IPS-18a (cell line): Measurements from ENCODE around the gene MBOAT7.
A peak's percentile ranks its signal among the peaks of the same experiment; 100 is the strongest.
"Not testable (repeated sequence)": the region's sequence is repeated elsewhere in the genome, so short reads cannot be mapped to it uniquely, and the experiment has no call there.

ENCODE experiments used
- H3K27ac ChIP-seq: one replicate; pipeline ENCODE4 v1.5.1; 2013; ENCODE audit warnings: low read length
- H3K27me3 ChIP-seq: one replicate; pipeline ENCODE4 v1.6.1; 2013; ENCODE audit warnings: mild to moderate bottlenecking, low read length; ENCODE audit not compliant: control insufficient read depth, insufficient read depth
- H3K36me3 ChIP-seq: one replicate; pipeline ENCODE4 v1.6.1; 2013; ENCODE audit warnings: low read depth, low read length; ENCODE audit not compliant: control insufficient read depth
- H3K4me1 ChIP-seq: one replicate; pipeline ENCODE4 v1.6.1; 2013; ENCODE audit warnings: low read depth, low read length; ENCODE audit not compliant: control insufficient read depth
- H3K4me3 ChIP-seq: one replicate; pipeline ENCODE4 v1.5.1; 2013; ENCODE audit warnings: low read length
- H3K9ac ChIP-seq: one replicate; pipeline ENCODE4 v1.6.1; 2013; ENCODE audit warnings: mild to moderate bottlenecking, low read length, moderate library complexity
- H3K9me3 ChIP-seq: one replicate; pipeline ENCODE4 v1.6.1; 2013; ENCODE audit warnings: low read depth, low read length; ENCODE audit not compliant: control insufficient read depth

MBOAT7 gene, protein sequence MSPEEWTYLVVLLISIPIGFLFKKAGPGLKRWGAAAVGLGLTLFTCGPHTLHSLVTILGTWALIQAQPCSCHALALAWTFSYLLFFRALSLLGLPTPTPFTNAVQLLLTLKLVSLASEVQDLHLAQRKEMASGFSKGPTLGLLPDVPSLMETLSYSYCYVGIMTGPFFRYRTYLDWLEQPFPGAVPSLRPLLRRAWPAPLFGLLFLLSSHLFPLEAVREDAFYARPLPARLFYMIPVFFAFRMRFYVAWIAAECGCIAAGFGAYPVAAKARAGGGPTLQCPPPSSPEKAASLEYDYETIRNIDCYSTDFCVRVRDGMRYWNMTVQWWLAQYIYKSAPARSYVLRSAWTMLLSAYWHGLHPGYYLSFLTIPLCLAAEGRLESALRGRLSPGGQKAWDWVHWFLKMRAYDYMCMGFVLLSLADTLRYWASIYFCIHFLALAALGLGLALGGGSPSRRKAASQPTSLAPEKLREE

DNA sequence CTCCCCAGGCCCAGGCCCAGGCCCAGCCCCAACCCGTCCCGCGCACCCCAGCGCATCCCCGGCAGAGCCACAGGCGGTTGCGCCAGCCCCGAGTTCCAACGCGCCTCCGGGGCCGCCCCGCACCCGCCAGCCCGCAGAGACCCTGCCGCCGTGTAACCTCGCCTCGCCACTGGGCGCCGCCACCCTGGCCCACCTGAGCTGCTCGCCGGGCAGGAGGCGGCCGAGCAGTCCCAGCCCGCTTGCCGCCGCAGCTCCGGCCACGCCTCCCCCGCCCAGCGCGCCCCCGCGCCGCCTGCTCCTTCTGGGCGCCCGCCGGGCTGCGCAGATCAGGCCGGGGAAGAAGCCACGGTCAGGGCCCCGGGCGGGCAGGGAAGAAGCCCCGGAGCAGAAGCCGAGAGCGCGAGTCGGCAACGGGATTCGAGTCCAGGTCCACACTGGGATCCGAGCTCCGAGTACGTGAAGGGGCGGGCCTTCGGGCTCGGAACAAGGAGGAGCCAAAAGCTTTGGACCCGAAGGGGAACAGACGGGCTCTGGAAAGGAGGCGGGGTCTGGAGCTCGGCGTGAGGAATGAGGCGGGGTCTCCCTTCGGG lies at the start of gene MBOAT7:
TSS of gene MBOAT7 (minus strand) at position 436 of the 590 bp plus-strand sequence. CDS start 1,072 bp downstream, outside the sequence.
- peaks cover 10% of the 10 kb centered on the region for H3K4me1 ChIP-seq
- H3K27me3 ChIP-seq: no peaks in the 10 kb centered on the region
- H3K4me3 ChIP-seq: peak within 1 kb of the TSS; percentile 84
- H3K9ac ChIP-seq: peak within 1 kb of the TSS; percentile 94
- no peaks in the 10 kb centered on the region for H3K9me3 ChIP-seq
- peaks cover 14% of the 10 kb centered on the region for H3K36me3 ChIP-seq
- peak within 1 kb of the TSS; percentile 98 for H3K27ac ChIP-seq

DNA sequence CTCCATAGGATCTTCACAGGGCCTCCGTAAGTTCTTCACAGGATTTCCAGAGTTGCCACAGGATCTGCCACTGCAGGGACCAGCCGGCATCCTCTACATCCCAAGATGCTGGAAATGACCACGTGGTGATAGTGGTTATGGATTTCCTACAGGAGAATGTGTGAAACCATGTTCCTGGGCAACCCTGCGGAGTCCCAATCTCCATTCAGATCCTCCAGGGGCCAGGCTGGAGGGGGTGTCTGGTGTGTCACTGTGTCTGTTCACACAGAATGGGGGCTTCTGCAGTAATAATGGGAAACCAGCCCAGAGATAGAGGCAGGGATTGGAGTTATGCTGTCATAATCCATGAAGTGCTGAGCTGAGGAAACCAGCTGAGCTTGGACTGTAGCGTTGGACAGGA lies 44.6 kb upstream of the MBOAT7 start:
- Histone ChIP-seq H3K4me3 (no peak overlapping the region), H3K36me3 (no peaks in the 10 kb centered on the region), H3K27me3 (peaks cover 25% of the 10 kb centered on the region), H3K9me3 (no peaks in the 10 kb centered on the region), H3K9ac (no peak overlapping the region), H3K27ac (no peak overlapping the region), H3K4me1 (no peaks in the 10 kb centered on the region)

DNA sequence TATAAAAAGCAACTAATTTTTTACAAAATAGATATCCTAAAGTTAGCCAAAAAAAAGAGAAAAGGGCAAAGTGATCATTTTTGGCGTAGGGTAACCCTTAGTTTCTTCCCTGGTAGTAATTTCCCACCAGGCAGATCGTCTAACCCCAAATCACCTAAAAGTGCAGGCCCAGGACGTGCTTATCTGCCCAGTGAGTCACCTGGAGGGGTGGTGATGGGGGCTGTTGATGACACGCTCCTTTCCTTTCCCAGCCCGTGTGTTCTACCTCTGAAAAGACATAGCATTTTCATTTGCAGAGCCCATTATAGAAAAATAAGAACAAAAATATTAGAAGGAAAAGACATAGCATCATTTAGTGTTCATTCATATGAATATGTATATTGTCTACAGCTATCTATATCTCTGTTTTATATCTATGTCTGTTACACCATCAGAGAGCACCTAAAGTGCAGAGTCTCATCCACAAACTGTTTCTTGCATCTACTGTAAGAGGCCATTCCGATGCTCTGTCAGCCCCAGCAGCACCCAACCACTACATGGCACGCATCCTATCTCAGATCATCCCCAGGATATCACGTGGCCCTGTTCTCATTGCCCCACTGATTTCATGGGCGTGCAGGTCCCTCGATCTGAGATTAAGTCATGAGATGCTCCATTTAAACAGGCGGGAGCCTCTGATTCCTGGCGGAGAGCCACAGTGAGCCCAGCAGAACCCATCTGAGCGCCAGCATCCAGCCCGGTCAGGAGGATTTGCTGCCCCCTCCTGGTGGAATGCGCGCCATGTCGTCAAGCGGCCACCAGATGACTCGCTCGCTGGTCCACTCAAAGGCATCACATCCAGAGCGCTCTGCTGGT lies 41.9 kb upstream of the MBOAT7 start:
- Histone ChIP-seq H3K36me3 (no peaks in the 10 kb centered on the region), H3K27me3 (peaks cover 25% of the 10 kb centered on the region), H3K9me3 (no peaks in the 10 kb centered on the region), H3K9ac (no peak overlapping the region), H3K4me1 (no peaks in the 10 kb centered on the region), H3K4me3 (no peak overlapping the region), H3K27ac (no peak overlapping the region)

DNA sequence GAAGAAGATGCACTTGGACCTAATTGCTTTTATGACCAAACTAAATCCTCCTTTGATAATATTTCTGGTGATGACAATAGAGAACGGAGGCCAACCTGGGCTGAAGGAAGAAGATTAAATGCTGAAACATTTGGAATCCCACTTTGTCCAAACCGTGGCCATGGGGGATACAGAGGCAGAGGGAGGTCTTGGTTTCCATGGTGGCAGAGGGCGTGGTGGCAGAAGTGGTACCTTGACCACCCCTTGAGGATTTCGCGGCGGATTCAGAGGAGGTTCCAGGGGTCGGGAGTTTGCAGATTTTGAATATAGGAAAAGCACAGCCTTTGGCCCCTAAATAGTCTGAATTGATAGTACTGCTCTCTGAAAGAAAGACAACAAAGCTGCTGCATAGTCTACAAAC lies 40.7 kb upstream of the MBOAT7 start:
- no peaks in the 10 kb centered on the region for H3K4me1 ChIP-seq
- H3K9me3 ChIP-seq: no peaks in the 10 kb centered on the region
- H3K9ac ChIP-seq: no peak overlapping the region
- no peak overlapping the region for H3K4me3 ChIP-seq
- H3K27me3 ChIP-seq: peaks cover 25% of the 10 kb centered on the region
- H3K27ac ChIP-seq: no peak overlapping the region
- H3K36me3 ChIP-seq: no peaks in the 10 kb centered on the region

DNA sequence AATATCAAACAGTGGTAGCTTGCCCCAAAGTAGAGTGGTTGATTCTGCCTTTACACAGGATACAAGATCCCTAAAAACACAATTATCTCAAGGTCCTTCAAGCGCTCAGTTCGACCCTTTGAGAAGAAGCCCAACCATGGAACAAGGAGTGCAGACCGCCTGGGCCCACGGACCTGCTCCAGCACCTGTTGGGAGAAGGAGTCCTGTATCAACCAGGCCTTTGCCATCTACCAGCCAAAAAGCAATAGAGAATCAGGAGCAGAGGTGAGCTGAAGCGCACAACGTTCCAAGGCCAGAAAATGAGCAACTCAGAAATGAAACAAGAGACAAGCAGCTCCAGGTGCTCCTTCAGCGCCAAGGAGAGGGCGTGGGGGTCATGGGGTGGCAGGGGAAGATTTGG lies 39.8 kb upstream of the MBOAT7 start:
- Histone ChIP-seq H3K9me3 (no peaks in the 10 kb centered on the region), H3K4me3 (no peak overlapping the region), H3K27me3 (peaks cover 25% of the 10 kb centered on the region), H3K27ac (no peak overlapping the region), H3K4me1 (no peaks in the 10 kb centered on the region), H3K36me3 (no peaks in the 10 kb centered on the region), H3K9ac (no peak overlapping the region)

DNA sequence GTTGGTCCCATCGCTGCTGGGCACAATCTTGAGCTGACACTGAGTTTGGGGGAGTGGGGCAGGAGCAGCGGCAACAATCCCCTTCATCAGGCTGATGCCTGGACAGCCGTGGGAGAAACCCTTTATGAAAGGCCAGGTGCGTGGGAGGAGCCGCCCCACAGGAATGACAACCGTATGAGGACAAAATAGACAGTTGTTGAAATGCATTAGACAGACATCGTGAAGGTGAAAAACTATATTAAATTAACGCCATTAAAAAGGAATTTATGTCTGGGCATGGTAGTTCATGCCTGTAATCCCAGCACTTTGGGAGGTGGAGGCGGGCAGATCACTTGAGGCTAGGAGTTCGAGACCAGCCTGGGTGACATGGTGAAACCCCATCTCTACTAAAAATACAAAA lies 35.2 kb upstream of the MBOAT7 start:
- H3K4me3 ChIP-seq, H3K27ac ChIP-seq, H3K36me3 ChIP-seq, H3K9me3 ChIP-seq, H3K4me1 ChIP-seq, H3K9ac ChIP-seq, H3K27me3 ChIP-seq: not testable (repeated sequence)

DNA sequence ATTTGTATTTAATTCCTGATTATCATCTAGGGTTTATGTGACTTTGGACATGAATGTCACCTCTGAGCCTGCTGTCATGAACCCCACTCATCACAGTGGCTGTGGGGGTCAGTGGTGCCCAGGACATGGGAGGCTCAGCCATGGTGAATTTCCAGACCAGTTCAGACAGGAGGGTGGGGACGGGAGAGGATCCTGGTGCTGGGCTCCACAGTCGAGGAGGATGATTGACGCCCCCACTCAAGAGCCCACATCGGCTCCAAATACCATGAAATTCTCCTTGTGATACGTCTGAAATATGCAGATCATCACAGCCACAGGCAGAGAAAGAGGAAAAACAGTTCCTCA lies 34.5 kb upstream of the MBOAT7 start:
- H3K27me3 ChIP-seq, H3K4me3 ChIP-seq, H3K9me3 ChIP-seq, H3K36me3 ChIP-seq, H3K4me1 ChIP-seq, H3K9ac ChIP-seq, H3K27ac ChIP-seq: not testable (repeated sequence)

DNA sequence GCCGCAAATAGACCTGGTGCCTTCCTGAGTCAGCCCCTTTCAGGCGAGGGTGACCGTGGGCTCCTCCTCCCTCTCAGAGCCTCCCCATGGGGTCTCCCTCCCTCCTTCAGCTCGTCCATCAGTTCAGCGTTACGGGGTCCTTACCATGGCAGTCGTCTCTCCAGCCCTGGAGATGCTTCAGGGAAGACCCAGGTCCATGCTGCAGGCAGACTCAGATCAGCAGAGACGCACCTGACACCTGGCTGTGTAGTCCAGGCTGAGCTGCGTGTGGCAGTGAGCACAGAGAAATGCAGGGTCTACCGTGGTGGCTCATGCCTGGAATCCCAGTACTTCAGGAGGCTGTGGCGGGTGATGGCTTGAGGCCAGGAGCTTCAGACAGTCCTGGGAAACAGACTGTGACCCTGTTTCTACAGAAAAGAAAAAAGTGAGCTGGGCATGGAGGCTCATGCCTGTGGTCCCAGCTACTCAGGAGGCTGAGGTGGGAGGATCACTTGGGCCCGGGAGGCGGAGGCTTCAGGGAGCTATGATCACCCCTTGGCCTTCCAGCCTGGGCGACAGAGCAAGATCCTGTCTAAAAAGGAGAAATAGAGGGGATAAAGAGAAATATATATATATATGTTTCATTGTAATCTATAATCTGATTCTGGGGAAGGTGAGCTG lies 34.0 kb upstream of the MBOAT7 start:
- H3K9me3 ChIP-seq, H3K4me3 ChIP-seq: not testable (repeated sequence)

DNA sequence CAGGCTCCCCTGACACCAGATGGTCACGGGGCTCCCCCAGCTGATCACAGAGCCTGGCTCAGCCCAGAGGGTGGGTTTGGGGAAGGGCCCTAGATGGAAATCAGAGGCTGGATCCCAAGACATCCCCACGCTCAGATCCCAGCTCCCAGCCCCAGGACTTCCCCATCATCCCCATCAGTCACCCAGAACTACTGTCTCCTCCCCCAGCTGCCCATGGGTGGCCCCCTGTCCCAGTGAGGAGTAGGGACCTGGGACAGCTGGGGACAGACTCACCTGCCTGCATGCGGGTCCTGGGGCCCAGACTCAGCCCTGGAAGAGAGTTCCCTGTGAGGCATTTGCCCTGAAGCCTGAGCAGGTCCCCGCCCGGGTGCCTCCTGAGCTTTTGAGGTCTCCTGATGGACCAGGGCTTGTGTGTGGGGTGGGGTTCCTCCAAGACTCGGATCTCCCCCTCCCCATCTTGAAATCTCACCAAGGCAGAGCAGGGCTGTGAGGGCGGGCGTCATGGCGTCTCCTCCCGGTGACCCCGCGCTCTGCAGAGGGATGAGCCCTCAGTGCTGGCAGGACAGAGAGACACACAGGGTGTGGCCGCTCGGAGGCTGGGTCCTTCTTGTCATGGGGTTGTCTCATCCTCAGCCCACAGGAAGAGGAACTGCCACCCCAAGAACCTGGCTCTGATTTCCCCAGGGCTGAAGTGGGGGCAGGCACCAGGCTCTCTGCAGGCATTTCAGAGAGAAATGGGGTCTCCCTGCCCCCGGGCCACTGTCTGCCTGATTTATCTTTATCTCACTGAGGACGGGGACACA lies 33.3 kb upstream of the MBOAT7 start, which contains the start of gene LILRB3:
TSS of gene LILRB3 (minus strand) at position 534 of the 803 bp plus-strand sequence. CDS start at position 503, 31 bp downstream.
- not testable (repeated sequence) for H3K4me1 ChIP-seq, H3K27me3 ChIP-seq, H3K9me3 ChIP-seq, H3K4me3 ChIP-seq, H3K36me3 ChIP-seq, H3K27ac ChIP-seq, H3K9ac ChIP-seq

More for the DNA sequence above, 34.0 kb upstream of the MBOAT7 start:
- not testable (repeated sequence) for H3K27ac ChIP-seq, H3K9ac ChIP-seq, H3K36me3 ChIP-seq, H3K4me1 ChIP-seq, H3K27me3 ChIP-seq

DNA sequence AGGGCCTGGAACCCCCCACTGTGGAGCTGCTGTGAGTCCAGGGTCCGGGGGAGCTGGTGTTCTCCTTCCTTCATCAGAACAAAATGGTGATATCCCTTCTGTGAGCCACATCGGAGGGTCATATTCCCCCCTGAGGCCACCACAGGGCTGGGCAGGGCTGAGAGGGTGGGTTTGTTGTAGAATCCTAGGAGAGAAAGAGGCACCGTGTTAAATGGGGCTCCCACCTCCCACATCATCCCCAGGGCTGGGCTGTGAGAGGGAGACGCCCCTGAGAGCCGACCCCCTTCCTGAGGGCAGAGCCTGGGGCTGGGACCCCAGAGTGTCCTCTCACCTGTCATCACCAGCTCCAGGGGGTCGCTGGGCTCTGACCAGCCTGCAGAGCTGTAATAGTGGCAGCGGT lies 32.6 kb upstream of the MBOAT7 start:
- H3K36me3 ChIP-seq, H3K4me1 ChIP-seq: not testable (repeated sequence)

More for the DNA sequence above, 32.6 kb upstream of the MBOAT7 start:
- not testable (repeated sequence) for H3K27me3 ChIP-seq, H3K4me3 ChIP-seq, H3K9ac ChIP-seq, H3K27ac ChIP-seq, H3K9me3 ChIP-seq
